SK-N-SH (cell line): ENCODE data around the gene GPRC5B. TPM values are rescaled to one million over a fixed set of nuclear protein-coding genes. Genes with fewer than 3 reads are reported as not detected.

Experiments used
- CTCF ChIA-PET: fragments of 300-600, 350-600 bp; formaldehyde crosslinking; extraction: SDS; loops from one replicate; lab custom pipeline; 2021; lab: Yijun Ruan, JAX
- POLR2A ChIA-PET: fragments of 350-600 bp; sonication (Branson Sonifier 250); formaldehyde crosslinking; extraction: SDS; loops from one replicate; lab custom pipeline; 2020; ENCODE audit warnings: antibody characterized with exemption, inconsistent platforms; lab: Yijun Ruan, JAX
- DNase-seq: peaks from one replicate; pipeline ENCODE4 v3.0.0; 2012
- H2AFZ ChIP-seq: fragments of 200-600 bp; sonication (generic); 2 replicates; pipeline ENCODE4 v1.8.1; 2016; ENCODE audit warnings: antibody characterized with exemption, mild to moderate bottlenecking, low read depth
- H3F3A ChIP-seq: fragments of 200-600 bp; sonication (generic); replicated peaks from 2 replicates; pipeline ENCODE3; 2016; ENCODE audit warnings: antibody characterized with exemption, mild to moderate bottlenecking; ENCODE audit not compliant: insufficient read depth
- H3K27ac ChIP-seq, 2 experiments: fragments of 200-500 bp in 1 of 2; fragments of 200-600 bp in 1 of 2; sonication (Bioruptor generic) in 1 of 2; sonication (generic), shearing (Covaris generic) in 1 of 2; 2 replicates each; pipeline versions ENCODE4 v1.5.1 to v1.6.1; 2014 to 2016; ENCODE audit warnings: low read depth in 2 of 2, inconsistent platforms in 1 of 2, low read length in 1 of 2, mild to moderate bottlenecking in 1 of 2, mixed read lengths in 1 of 2
- H3K27me3 ChIP-seq: fragments of 200-600 bp; sonication (generic), shearing (Covaris generic); 2 replicates; pipeline ENCODE4 v1.6.1; 2016; ENCODE audit warnings: mixed run types; ENCODE audit not compliant: insufficient read depth
- H3K36me3 ChIP-seq, 2 experiments: fragments of 200-500 bp in 1 of 2; fragments of 200-600 bp in 1 of 2; sonication (Bioruptor generic) in 1 of 2; sonication (generic) in 1 of 2; replicated peaks in 1 of 2; 2 replicates each; pipeline versions ENCODE3 to v1.5.1; 2014 to 2016; ENCODE audit warnings: low read length in 1 of 2, mild to moderate bottlenecking in 1 of 2; ENCODE audit not compliant: insufficient read depth in 2 of 2, control insufficient read depth in 1 of 2
- H3K4me1 ChIP-seq, 2 experiments: fragments of 200-500 bp in 1 of 2; fragments of 200-600 bp in 1 of 2; sonication (Bioruptor generic) in 1 of 2; sonication (generic), shearing (Covaris generic) in 1 of 2; 2 replicates each; pipeline versions ENCODE4 v1.5.1 to v1.6.1; 2014 to 2016; ENCODE audit warnings: low read depth in 1 of 2, low read length in 1 of 2, mixed run types in 1 of 2; ENCODE audit not compliant: insufficient read depth in 2 of 2, control insufficient read depth in 1 of 2
- H3K4me2 ChIP-seq: fragments of 200-600 bp; sonication (generic), shearing (Covaris generic); 2 replicates; pipeline ENCODE4 v1.6.1; 2017; ENCODE audit warnings: mixed run types
- H3K4me3 ChIP-seq, 2 experiments: fragments of 200-500 bp in 1 of 2; fragments of 200-600 bp in 1 of 2; sonication (Bioruptor generic) in 1 of 2; sonication (generic), shearing (Covaris generic) in 1 of 2; 2 replicates each; pipeline versions ENCODE4 v1.5.1 to v1.8.1; 2014 to 2016; ENCODE audit warnings: low read depth in 2 of 2, inconsistent platforms in 1 of 2, low read length in 1 of 2, mild to moderate bottlenecking in 1 of 2, mixed read lengths in 1 of 2, moderate library complexity in 1 of 2
- H3K79me2 ChIP-seq: fragments of 200-600 bp; sonication (generic); 2 replicates; pipeline ENCODE4 v1.8.1; 2017; ENCODE audit warnings: mild to moderate bottlenecking; ENCODE audit not compliant: insufficient read depth
- H3K9ac ChIP-seq: fragments of 200-600 bp; sonication (generic); 2 replicates; pipeline ENCODE4 v1.6.1; 2017; ENCODE audit warnings: mixed run types
- H3K9me2 ChIP-seq: fragments of 200-600 bp; sonication (generic); 2 replicates; pipeline ENCODE4 v1.6.1; 2017; ENCODE audit warnings: mixed run types
- H3K9me3 ChIP-seq: fragments of 200-600 bp; sonication (generic); 2 replicates; pipeline ENCODE4 v1.6.1; 2017; ENCODE audit warnings: mixed run types, mild to moderate bottlenecking, moderate library complexity
- H4K20me1 ChIP-seq: fragments of 200-600 bp; sonication (generic); 2 replicates; pipeline ENCODE4 v1.6.1; 2017; ENCODE audit warnings: mild to moderate bottlenecking, mixed run types; ENCODE audit not compliant: insufficient read depth
- EZH2phosphoT487 ChIP-seq: fragments of 200-600 bp; sonication (generic); IDR thresholded peaks from 2 replicates; pipeline ENCODE4 v1.6.1; 2017; ENCODE audit warnings: low read depth, mixed run types, mild to moderate bottlenecking, antibody characterized with exemption, moderate library complexity, borderline replicate concordance
- GABPA ChIP-seq: IDR thresholded peaks from 2 replicates; pipeline ENCODE4 v1.4.0; 2012; ENCODE audit warnings: low read depth, mild to moderate bottlenecking
- IRF3 ChIP-seq: fragments of 150-350 bp; IDR thresholded peaks from 2 replicates; pipeline ENCODE4 v1.6.1; 2016; ENCODE audit warnings: mild to moderate bottlenecking, low read depth, low read length
- MEF2A ChIP-seq: IDR thresholded peaks from 2 replicates; pipeline ENCODE4 v1.4.0; 2012; ENCODE audit warnings: low read depth, borderline replicate concordance
- NFIC ChIP-seq: IDR thresholded peaks from 2 replicates; pipeline ENCODE4 v1.4.0; 2012; ENCODE audit warnings: borderline replicate concordance
- NRF1 ChIP-seq: IDR thresholded peaks from 2 replicates; pipeline ENCODE4 v1.6.1; 2012; ENCODE audit warnings: low read depth, mild to moderate bottlenecking, low read length
- REST ChIP-seq: IDR thresholded peaks from 2 replicates; pipeline ENCODE4 v1.6.1; 2012; ENCODE audit warnings: mild to moderate bottlenecking, low read depth, low read length, moderate library complexity
- RXRA ChIP-seq: IDR thresholded peaks from 2 replicates; pipeline ENCODE4 v1.4.0; 2012; ENCODE audit warnings: low read depth, mild to moderate bottlenecking, borderline replicate concordance
- TAF1 ChIP-seq: IDR thresholded peaks from 2 replicates; pipeline ENCODE4 v1.6.1; 2012; ENCODE audit warnings: low read depth, mild to moderate bottlenecking, low read length, moderate library complexity, borderline replicate concordance
- USF1 ChIP-seq: IDR thresholded peaks from 2 replicates; pipeline ENCODE4 v1.4.0; 2012; ENCODE audit warnings: low read depth, borderline replicate concordance
- USF2 ChIP-seq: fragments of 150-350 bp; IDR thresholded peaks from 2 replicates; pipeline ENCODE4 v1.6.1; 2017; ENCODE audit warnings: antibody characterized with exemption, low read length, low read depth, borderline replicate concordance
- YY1 ChIP-seq: IDR thresholded peaks from 2 replicates; pipeline ENCODE4 v1.4.0; 2012; ENCODE audit warnings: low read depth, mild to moderate bottlenecking
- ZBTB33 ChIP-seq: IDR thresholded peaks from 2 replicates; pipeline ENCODE4 v1.4.0; 2012; ENCODE audit warnings: low read depth, borderline replicate concordance
- WGBS: methylation state at CpG from one replicate; pipeline ENCODE4 v1.1.6; 2017; ENCODE audit warnings: low lambda C conversion rate; 5-methylcytosine and 5-hydroxymethylcytosine counted together
- polyA plus RNA-seq, 3 experiments: library from polyadenylated mRNA; depleted of rRNA; stranded (reverse); fragments of >200 nt; gene quantifications; 2 replicates each; pipeline ENCODE4 v1.2.3, GENCODE V29; 2012

Gene GPRC5B
- polyA plus RNA-seq, 1 of the 3 experiments (the other 2 are of a cell fraction), result 1.1 TPM

- no peak for TF ChIP-seq REST
- no peak for TF ChIP-seq NFIC
- TF ChIP-seq NRF1, result no peak
- TF ChIP-seq USF1, result no peak
- TF ChIP-seq RXRA, result no peak
Measured at GRCh38 chr16:19892902-19893301, 8.3 kb upstream of the GPRC5B start (continued).

GRCh38 chr16:19890901-19891300 lies 6.3 kb upstream of the GPRC5B start:
- Histone ChIP-seq H3K79me2 (no peaks in the 10 kb centered on the region), H3K27ac (no peak overlapping the region), H3K27me3 (no peaks in the 10 kb centered on the region), H3K4me1 (no peaks in the 10 kb centered on the region; a peak in 1 of 4 replicates), H3K9me2 (no peaks in the 10 kb centered on the region), H3F3A (no peaks in the 10 kb centered on the region), H3K9ac (no peak overlapping the region), H4K20me1 (no peaks in the 10 kb centered on the region), H3K9me3 (no peaks in the 10 kb centered on the region), H3K4me2 (no peak overlapping the region), H2AFZ (no peak overlapping the region), H3K36me3 (no peaks in the 10 kb centered on the region), H3K4me3 (no peak overlapping the region)
- ChIA-PET POLR2A (no interaction called here), CTCF (interaction anchor here (1.0 to 3.6 kb wide), 6 partner anchors 17 to 494 kb away, joined by 4 to 17 read pairs (median 7); no protein-coding TSS in a partner anchor)
- WGBS, result 77% methylated on average over 3 of the region's 3 CpGs
- TF ChIP-seq TAF1, result no peak
- no peak for TF ChIP-seq YY1
- no peak for TF ChIP-seq IRF3
- no peak for TF ChIP-seq NRF1
- no peak for TF ChIP-seq MEF2A
- TF ChIP-seq ZBTB33, result no peak
- TF ChIP-seq EZH2phosphoT487, result no peak
- TF ChIP-seq GABPA, result no peak
- TF ChIP-seq USF1, result no peak
- TF ChIP-seq USF2, result no peak
- no peak for TF ChIP-seq RXRA
- no peak for DNase-seq
